Body of pancreas (tissue), 4 donors: Measurements from ENCODE around the gene KCNJ11.

Experiments
- POLR2A ChIP-seq, 3 donors: fragments of 450-650 bp; IDR thresholded peaks; one replicate each; pipeline ENCODE4 v1.6.1; 2016; ENCODE audit warnings: antibody characterized with exemption in 3 of 3, mild to moderate bottlenecking in 2 of 3
- TF ChIP-seq, protein P1 (sequence below), 7 experiments: fragments of 450-650 bp in 4 of 7; fragments of 200-600 bp in 3 of 7; sonication (generic) in 3 of 7; IDR thresholded peaks; one replicate each; pipeline ENCODE4 v1.5.1; 2016 to 2019; ENCODE audit warnings: antibody characterized with exemption in 7 of 7

DNA sequence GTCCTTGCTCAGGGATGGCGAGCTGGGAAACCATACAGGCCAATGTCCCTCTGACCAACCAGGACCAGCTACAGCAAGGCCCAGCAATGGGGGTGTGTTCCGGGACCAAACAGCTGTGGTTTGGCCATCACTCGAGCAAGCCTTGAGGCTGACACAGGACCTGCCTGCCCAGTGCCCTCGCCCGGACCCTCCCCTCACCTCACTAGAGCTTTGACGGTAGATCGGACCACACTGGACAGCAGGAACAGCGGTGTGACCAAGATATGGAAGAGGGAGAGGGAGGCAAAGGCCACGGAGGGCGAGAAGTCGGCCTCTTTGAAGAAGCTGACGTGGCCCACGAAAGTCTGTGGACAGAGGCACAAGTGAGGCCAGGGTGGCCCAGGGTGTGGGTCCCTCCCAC is 42.2 kb upstream of the KCNJ11 start:
- TF ChIP-seq, protein P1, sequence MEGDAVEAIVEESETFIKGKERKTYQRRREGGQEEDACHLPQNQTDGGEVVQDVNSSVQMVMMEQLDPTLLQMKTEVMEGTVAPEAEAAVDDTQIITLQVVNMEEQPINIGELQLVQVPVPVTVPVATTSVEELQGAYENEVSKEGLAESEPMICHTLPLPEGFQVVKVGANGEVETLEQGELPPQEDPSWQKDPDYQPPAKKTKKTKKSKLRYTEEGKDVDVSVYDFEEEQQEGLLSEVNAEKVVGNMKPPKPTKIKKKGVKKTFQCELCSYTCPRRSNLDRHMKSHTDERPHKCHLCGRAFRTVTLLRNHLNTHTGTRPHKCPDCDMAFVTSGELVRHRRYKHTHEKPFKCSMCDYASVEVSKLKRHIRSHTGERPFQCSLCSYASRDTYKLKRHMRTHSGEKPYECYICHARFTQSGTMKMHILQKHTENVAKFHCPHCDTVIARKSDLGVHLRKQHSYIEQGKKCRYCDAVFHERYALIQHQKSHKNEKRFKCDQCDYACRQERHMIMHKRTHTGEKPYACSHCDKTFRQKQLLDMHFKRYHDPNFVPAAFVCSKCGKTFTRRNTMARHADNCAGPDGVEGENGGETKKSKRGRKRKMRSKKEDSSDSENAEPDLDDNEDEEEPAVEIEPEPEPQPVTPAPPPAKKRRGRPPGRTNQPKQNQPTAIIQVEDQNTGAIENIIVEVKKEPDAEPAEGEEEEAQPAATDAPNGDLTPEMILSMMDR (IDR thresholded peaks at IDR 0.05) = no peak
- TF ChIP-seq POLR2A (IDR thresholded peaks at IDR 0.05) = no peak
